Esophagus (tissue), 2 donors: ENCODE measurements around the gene CCDC24. TPM values are rescaled to one million over a fixed set of nuclear protein-coding genes. Genes with fewer than 3 reads are reported as not detected.

Source experiments
- H3K27ac ChIP-seq, 2 donors: one replicate each; pipeline ENCODE4 v1.5.1; 2013; ENCODE audit warnings: low read depth in 2 of 2, mild to moderate bottlenecking in 2 of 2, inconsistent platforms in 1 of 2, low read length in 1 of 2, moderate library complexity in 1 of 2
- H3K27me3 ChIP-seq, 2 donors: one replicate each; pipeline ENCODE4 v1.6.1; 2013; ENCODE audit warnings: low read length in 2 of 2, control low read depth in 1 of 2, mild to moderate bottlenecking in 1 of 2; ENCODE audit not compliant: insufficient read depth in 2 of 2, control insufficient read depth in 1 of 2
- H3K36me3 ChIP-seq, 2 donors: one replicate each; pipeline ENCODE4 v1.6.1; 2013; ENCODE audit warnings: low read length in 1 of 2; ENCODE audit not compliant: control insufficient read depth in 2 of 2, insufficient read depth in 2 of 2
- H3K4me1 ChIP-seq, 2 donors: one replicate each; pipeline ENCODE4 v1.6.1; 2013; ENCODE audit warnings: low read length in 1 of 2; ENCODE audit not compliant: control insufficient read depth in 2 of 2, insufficient read depth in 2 of 2
- H3K4me3 ChIP-seq, 2 donors: one replicate each; pipeline ENCODE4 v1.5.1; 2013; ENCODE audit warnings: low read length in 2 of 2, mild to moderate bottlenecking in 2 of 2, low read depth in 1 of 2, moderate library complexity in 1 of 2
- H3K9me3 ChIP-seq, 2 donors: one replicate each; pipeline ENCODE4 v1.6.1; 2013; ENCODE audit warnings: mild to moderate bottlenecking in 2 of 2, low read depth in 1 of 2, low read length in 1 of 2, moderate library complexity in 1 of 2; ENCODE audit not compliant: control insufficient read depth in 2 of 2, insufficient read depth in 1 of 2
- WGBS, 2 donors: extraction: QIAGEN DNeasy Blood & Tissue Kit; methylation state at CpG; one replicate each; pipeline ENCODE4 v1.1.7; 2013; 5-methylcytosine and 5-hydroxymethylcytosine counted together
- polyA plus RNA-seq, 2 donors: library from polyadenylated mRNA; stranded (reverse); fragments of 200-250 nt; gene quantifications; one replicate each; pipeline ENCODE4 v1.2.3, GENCODE V29; 2013
- donor health status: healthy with polysubstance abuse.
- donor health status: Bipolar disorder and iron deficiency.

Gene CCDC24
- polyA plus RNA-seq, 2 donors: 4.0 to 7.5 TPM

DNA sequence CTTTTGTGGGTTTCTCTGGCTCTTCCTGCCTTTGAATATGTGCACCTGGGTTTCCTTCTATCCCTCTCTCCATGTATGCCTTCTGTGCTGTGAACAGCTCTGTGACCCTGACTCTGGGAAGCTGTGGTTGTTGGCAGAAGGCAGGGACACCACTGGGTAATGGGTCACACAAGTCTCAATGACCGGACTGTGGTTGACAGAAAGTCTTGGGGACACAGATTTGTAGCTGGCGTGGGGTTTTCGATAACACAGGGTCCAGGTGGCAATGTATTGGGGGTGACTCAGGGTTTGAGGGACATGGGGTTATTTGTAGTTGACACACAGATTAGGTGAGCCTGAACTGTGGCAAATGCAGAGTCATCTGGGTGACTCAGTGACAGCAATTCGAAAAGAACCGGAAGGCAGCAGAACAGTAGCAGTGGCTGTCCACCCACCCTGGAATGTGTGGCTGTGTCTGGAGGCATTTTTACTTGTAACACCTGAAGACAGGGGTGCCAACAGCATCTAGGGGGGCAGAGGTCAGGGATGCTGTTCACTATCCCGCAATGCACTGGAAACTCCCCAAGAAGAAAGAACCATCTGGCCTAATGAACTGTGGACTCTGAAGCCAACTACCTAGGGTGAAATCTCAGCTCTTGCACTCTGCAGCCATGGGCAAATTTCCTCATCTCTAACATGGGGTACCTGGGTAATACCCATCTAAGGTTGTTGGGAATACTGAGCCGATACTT is 52.8 kb downstream of the CCDC24 start:
- H3K4me1 ChIP-seq: no peaks in the 10 kb centered on the region
- no peaks in the 10 kb centered on the region for H3K36me3 ChIP-seq
- no peaks in the 10 kb centered on the region for H3K27me3 ChIP-seq
- WGBS, 2 donors: 85 to 87% methylated on average over 7 of the region's 7 CpGs
- no peaks in the 10 kb centered on the region for H3K9me3 ChIP-seq
- no peak overlapping the region for H3K27ac ChIP-seq
- no peak overlapping the region for H3K4me3 ChIP-seq

GRCh38 chr1:44045064-44045463 is 53.7 kb downstream of the CCDC24 start:
- H3K9me3 ChIP-seq: no peaks in the 10 kb centered on the region
- no peaks in the 10 kb centered on the region for H3K4me1 ChIP-seq
- WGBS, 2 donors: 71 to 76% methylated on average over 9 of the region's 9 CpGs
- no peaks in the 10 kb centered on the region for H3K36me3 ChIP-seq
- H3K4me3 ChIP-seq: no peak overlapping the region
- H3K27me3 ChIP-seq: no peaks in the 10 kb centered on the region
- no peak overlapping the region for H3K27ac ChIP-seq

Other genes starting within 250 kb of the CCDC24 start
- 1 to 10 TPM; 1.8 to 2.6 TPM for gene ARTN, start 57.8 kb upstream of the CCDC24 start, polyA plus RNA-seq
- gene IPO13, start 44.6 kb upstream of the CCDC24 start, polyA plus RNA-seq: 10 to 100 TPM; 18.1 to 22.1 TPM
- gene DPH2, start 21.6 kb upstream of the CCDC24 start, polyA plus RNA-seq: 10 to 100 TPM; 14.2 to 17.9 TPM
- gene ATP6V0B, start 16.6 kb upstream of the CCDC24 start, polyA plus RNA-seq: 100 to 1,000 TPM in 1 of 2 donors, 10 to 100 TPM in 1; 66.1 to 124 TPM
- 10 to 100 TPM; 22.7 to 30.6 TPM for gene B4GALT2, start 12.4 kb upstream of the CCDC24 start, polyA plus RNA-seq
- 10 to 100 TPM; 13.8 to 22.8 TPM for gene SLC6A9, start 39.9 kb downstream of the CCDC24 start, polyA plus RNA-seq
- gene KLF17, start 127.2 kb downstream of the CCDC24 start, polyA plus RNA-seq: under 1 TPM; 0.02 to 0.14 TPM
- not detected for gene KLF18, start 150.0 kb downstream of the CCDC24 start, polyA plus RNA-seq
- gene DMAP1, start 221.9 kb downstream of the CCDC24 start, polyA plus RNA-seq: 10 to 100 TPM; 21.8 to 27.8 TPM